NCI-H2227 treated with DMSO at 0.1 percent for 48 hours (cell line): ENCODE data around the gene JCHAIN.

ENCODE experiments used
- DNase-seq: peaks from one replicate; lab custom pipeline; 2025; lab: John Stamatoyannopoulos, UW

JCHAIN gene

DNA sequence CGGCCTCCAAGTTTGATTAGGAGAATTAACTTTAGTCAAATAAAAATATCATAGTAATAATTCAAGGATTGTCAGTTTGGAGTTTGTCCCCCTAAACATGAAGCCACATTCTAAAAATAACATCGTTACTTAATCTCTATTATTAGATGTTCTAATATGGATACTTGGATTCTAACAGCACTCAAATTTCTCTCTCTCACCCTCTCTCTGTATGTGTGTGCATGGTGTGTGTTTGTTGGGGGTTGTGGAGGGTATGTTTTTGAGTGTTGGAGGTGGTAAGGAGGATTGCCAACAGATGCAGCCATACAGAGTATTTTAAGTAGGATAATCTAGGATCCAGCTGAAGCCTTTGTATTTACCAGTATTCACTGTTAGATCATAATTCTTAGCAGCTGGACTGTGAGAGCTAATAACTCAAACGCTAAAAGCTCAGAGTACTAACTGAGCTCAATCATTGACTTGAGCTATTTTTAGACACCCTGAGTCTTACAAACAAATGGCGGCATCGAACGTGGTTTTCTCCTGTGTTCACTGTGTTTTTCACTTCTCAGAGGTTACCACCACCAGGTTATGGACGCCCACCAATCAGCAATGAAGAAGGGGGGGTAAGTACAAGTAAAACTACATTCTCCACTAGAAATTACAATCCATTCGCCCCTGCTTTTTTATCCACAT, 28.9 kb downstream of the JCHAIN start:
- no peak for DNase-seq

DNA sequence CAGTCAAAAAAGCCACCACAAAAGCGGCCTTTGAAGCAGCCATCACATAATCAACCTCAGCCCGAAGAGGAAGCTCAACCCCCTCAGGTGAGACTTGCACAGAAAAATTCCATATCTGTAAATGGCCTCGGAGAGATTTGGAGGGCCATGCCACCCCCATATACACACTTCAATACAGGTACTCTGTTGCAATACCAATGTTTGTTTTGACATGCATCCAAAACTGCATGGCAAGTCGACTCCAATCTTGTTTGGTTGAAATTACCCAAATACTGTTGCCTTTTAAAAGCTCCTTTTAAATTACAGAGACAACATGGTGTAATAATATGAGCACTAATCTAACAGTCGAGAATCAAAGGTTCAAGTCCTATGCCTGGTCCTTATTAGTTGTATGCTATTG, 31.8 kb downstream of the JCHAIN start:
- DNase-seq = no peak

GRCh38 chr4:70632028-70632427, 34.3 kb downstream of the JCHAIN start:
- no peak for DNase-seq

- DNase-seq = no peak
Observed at GRCh38 chr4:70630162-70630561, 36.1 kb downstream of the JCHAIN start.

DNA sequence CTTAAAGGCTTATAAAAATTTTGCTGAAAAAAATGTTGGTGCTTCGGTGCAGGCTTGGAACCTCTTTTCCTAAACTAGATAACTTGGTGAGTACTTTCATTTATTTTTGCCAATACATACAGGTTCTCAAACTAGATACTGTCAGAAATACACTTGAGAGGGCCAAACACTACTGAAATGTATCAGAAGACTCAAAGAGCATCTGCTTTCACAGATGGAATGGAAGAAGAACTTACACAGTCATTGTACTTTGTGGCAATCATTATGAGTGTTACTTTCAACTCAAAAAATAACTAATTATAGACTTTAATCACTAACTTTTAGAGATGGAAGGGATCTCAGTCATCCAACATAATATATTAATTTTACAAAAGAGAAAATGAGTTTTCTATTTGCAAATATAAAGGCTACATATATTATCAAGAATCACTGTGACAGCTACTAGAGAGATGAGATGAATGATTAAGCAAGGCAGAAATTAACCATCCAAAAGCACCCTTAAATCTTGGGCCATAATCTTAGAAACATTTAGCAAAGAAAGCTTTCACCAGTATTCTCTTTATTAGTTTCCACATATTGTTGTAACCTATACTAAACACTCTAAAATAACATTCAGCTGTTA, 36.7 kb downstream of the JCHAIN start:
- no peak for DNase-seq

GRCh38 chr4:70628444-70628843, 37.9 kb downstream of the JCHAIN start, which contains the start of gene ENAM:
ENAM (plus strand) TSS chr4:70628744; CDS start chr4:70629501, 757 bp downstream.
- no peak for DNase-seq

DNA sequence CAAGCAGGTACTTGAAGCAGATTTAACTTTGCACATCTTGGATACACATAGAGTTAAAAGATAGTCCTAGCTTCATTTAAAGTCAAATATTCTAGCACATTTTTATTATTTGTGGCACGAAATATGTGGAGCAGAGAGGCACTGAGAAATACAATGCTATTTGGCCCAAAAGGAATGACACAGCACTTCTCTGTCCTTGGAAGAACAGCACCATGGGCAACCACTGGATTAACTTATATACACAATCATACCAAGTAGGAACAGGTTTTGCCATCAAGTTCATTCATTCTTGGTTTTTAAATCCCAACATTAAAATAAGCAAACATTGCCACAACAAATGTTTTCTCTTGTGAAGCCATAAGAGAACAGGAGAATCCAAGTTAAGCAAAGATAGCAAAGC, 38.7 kb downstream of the JCHAIN start:
- no peak for DNase-seq

DNA sequence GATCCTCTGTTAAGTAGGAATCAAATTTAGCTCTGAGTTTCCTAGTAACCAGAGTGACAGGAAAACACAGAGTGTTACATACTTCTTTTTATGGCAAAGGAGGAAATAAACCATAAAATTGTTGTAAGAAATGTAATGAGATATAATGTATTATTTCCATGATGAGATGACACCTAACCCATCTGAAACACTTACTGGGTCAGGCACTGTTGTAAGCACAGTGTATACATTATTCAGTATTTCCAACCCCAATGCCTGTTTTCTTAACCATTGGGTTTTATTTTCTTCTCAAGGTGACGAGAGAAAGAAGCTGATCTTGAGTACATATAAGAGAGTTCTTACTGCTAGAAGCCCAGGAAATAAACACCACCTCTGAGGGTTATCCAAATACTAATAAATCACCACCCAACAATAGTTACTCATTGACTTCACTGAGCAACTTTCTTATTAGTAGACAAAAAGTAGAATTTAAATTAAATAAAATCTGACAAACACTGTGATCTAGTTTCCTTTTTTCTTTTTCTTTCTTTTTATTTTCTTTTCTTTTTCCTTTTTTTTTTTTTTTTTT, 42.0 kb downstream of the JCHAIN start:
- DNase-seq = no peak

DNA sequence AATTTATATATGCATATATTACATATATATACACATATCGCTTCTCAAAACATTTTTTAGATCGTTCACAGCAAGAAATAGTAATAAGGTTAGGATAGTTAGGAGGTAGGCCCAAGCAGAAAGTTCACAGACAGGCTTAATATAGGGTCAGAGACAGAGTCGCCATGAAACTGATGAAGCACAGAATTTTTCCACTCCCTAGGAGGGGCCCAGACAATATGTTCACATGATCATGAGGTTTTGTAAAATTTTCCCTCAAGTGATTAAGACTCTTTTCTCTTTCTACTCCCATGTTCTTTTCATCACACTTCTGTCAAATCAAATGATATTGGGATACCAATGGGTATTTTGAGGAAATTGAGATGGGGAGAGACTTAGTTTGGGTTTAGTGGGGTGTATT, 43.0 kb downstream of the JCHAIN start:
- DNase-seq = no peak

DNA sequence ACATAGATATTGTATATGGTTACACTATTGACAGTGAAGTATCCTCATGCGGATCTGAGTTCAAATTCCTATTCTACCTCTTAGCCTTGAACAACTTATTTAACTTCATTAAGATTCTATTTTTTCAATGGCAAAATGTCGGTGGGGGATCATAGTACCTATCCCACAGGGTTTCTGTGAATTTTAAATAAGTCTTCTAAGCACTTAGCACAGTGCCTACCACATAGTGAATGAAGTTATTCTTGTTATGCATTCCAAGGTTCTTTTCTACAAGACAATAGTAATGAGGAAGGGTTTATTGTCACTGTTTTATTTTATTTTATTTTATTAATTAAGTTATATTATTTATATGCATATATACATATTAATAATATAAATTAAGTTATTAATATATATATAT, 46.5 kb downstream of the JCHAIN start:
- no peak for DNase-seq

GRCh38 chr4:70619288-70619687, 47.0 kb downstream of the JCHAIN start:
- DNase-seq = no peak

DNA sequence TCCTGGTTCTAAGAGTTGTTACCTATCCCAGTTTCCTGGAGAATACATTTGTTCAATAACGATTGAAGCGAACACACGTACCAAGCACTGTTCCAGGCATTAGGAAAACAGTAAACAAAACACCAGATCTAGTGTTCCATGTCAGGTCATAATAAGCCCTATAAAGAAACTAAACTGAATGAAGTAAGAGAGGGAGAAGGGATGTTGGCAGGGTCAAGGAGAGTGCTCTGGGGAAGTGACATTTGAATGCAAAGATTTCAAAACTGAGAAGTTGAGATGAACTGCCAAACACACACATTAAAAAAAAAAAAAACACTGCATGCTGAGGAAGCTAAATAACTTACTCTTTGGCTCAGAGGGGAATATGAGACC, 52.1 kb downstream of the JCHAIN start:
- no peak for DNase-seq

GRCh38 chr4:70613306-70614183, 52.8 kb downstream of the JCHAIN start:
- DNase-seq = no peak

- no peak for DNase-seq
Observed at GRCh38 chr4:70608324-70608723, 58.0 kb downstream of the JCHAIN start.

- no peak for DNase-seq
Observed at GRCh38 chr4:70607334-70607853, 58.9 kb downstream of the JCHAIN start.

DNA sequence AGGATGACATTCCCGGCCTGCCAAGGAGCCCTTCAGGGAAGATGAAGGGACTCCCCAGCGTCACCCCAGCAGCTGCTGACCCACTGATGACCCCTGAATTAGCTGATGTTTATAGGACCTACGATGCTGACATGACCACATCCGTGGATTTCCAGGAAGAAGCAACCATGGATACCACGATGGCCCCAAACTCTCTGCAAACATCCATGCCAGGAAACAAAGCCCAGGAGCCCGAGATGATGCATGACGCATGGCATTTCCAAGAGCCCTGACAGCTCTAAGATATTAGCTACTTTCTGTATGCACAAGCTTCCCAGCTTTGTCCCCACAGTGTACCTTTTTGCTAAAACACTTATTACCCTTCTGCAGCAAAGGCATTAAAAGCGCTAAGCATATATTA, 59.8 kb downstream of the JCHAIN start:
- no peak for DNase-seq
